ENCODE measurements around the gene MYLK2.

MYLK2 gene

GRCh38 chr20:31835977-31836852 is 17.1 kb downstream of the MYLK2 start:
- DNase-seq (ENCODE audit: low spot score), result peak; percentile 26

GRCh38 chr20:31836853-31837608 is 17.9 kb downstream of the MYLK2 start:
- DNase-seq (ENCODE audit: low spot score), result no peak

DNA sequence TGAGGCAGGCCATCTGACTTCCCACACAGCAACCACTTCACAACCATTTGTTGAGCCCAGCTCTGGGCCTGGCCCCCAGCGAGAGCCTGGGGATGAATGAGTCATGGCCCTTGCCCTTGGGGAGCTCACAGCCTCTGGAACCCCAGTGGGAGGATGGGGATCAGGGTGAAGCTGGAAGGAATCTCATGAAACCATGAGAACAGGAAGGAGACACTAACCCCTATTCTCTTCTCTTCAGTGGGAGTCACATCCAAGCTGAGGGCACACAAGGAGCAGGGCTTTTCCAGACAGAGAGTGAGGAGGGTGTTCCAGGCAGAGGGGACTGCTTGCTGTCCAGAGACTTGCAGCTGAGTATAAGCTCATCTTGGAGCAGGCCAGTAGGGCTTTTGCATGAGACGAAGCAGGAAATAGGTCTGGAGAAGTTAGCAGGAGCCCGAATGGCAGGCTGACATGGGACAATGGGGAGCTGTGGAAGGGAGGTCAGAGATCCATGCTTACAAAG is 18.8 kb downstream of the MYLK2 start:
- DNase-seq (ENCODE audit: low spot score), result no peak

- no peak for DNase-seq (ENCODE audit: low spot score)
Observed at GRCh38 chr20:31838646-31839292, 19.6 kb downstream of the MYLK2 start.

DNA sequence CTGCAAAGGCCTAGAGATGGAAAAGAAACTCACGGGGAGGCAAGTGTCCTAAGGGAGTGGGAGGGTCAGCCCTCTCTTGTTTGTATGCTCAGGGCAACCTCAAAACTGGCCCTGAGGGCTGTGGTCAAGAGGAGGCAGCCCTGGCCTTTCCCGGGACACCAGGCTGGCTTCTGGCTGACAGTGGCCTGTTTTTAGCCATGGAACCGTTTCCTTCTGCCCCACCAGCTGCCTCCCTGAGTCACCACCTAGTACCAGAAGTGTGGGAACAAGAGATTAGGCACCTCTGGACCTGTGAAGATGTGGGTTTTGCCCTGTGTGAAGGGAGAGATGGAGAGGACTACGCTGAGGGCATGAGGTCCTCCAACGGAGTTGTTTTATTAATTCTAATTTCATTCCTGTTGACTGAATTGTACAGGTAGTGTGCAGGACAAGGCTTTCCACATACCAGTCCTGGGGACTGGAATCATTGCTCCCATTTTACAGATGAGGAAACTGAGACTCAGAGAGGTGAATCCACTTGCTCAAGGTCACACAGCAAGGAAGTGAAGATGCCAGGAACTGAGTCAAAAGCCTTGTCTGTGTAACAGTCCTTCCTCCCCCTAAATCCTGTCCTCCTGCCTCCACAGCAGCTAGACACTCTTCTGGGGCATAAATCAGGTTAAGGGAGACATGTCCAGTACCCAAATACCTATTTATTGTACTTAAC is 20.8 kb downstream of the MYLK2 start:
- DNase-seq (ENCODE audit: low spot score), result no peak

- DNase-seq (ENCODE audit: low spot score), result no peak
Observed at GRCh38 chr20:31840906-31841816, 22.0 kb downstream of the MYLK2 start.

- no peak for DNase-seq (ENCODE audit: low spot score)
Observed at GRCh38 chr20:31841928-31842327, 22.8 kb downstream of the MYLK2 start.

- DNase-seq (ENCODE audit: low spot score), result no peak
Observed at GRCh38 chr20:31842471-31843157, 23.5 kb downstream of the MYLK2 start.

DNA sequence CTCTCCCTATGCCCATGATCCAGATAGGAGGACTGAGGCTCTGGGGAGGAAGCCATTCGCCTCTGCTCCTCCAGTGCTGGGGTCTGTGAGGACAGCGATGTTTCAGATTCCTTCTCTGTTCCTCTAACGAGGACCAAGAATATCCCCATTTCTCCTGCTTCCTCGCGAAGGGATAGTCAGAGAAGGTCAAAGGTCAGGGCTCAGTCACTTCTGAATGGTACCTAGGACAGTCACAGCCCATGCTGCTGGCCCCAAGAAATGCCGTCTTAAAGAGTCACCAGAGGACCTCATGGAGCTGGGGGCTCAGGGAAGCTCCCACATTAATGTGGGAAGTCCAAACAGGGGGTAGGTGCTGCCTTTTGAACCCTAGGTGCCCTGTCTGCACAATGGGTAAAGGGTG is 24.1 kb downstream of the MYLK2 start:
- no peak for DNase-seq (ENCODE audit: low spot score)

- DNase-seq (ENCODE audit: low spot score), result no peak
Observed at GRCh38 chr20:31843881-31844280, 24.7 kb downstream of the MYLK2 start.

DNA sequence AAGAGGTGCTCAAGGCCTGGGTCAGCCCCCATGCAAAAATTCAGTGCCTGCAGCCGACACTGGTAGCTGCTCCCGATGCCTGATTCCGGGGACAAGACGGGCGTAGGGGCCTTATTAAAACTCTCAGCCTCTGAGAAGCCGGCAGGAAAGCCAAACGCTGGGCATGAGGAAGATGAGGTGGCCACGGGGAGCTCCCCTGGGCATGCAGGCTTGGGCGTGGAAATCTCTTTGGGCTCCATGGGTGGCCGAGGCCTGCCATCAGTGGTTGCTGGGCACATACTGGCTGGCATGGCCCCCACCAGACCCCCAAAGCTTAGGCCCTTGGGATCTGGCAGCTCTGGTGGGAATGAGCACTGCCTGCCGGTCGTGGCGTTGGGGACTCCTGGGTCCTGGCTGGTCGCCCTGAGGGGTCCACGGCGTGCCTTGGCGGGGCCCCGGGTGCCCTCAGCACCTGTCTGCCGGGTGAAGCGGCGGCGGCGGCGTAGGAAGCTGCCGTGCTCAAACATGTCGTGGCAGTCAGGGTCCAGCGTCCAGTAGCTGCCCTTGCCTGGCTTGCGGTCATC is 25.7 kb downstream of the MYLK2 start:
- no peak for DNase-seq (ENCODE audit: low spot score)

GRCh38 chr20:31845300-31845863 is 26.2 kb downstream of the MYLK2 start, which contains the start of gene FOXS1:
Gene FOXS1, minus strand, starts transcription at chr20:31845604. Its CDS starts 62 bp downstream, at chr20:31845542.
- no peak for DNase-seq (ENCODE audit: low spot score)

DNA sequence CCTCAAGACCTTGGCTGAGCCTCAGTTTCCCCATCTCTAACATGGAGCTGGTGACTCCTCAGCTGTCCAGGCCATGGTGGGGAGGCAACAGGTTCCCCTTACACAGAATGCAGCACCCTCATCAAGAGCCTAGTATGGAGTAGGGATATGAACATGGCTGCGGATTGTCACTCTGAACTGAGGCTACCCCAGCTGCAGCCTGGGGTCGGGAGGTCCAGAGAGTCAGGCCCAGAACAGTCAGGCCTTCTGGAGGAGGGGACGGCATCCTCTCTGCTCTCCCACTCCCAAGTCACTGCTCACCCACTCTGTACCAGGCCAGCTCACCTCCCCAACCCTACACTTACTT is 27.6 kb downstream of the MYLK2 start:
- no peak for DNase-seq (ENCODE audit: low spot score)

- DNase-seq (ENCODE audit: low spot score), result no peak
Observed at GRCh38 chr20:31848088-31848999, 29.2 kb downstream of the MYLK2 start.

DNA sequence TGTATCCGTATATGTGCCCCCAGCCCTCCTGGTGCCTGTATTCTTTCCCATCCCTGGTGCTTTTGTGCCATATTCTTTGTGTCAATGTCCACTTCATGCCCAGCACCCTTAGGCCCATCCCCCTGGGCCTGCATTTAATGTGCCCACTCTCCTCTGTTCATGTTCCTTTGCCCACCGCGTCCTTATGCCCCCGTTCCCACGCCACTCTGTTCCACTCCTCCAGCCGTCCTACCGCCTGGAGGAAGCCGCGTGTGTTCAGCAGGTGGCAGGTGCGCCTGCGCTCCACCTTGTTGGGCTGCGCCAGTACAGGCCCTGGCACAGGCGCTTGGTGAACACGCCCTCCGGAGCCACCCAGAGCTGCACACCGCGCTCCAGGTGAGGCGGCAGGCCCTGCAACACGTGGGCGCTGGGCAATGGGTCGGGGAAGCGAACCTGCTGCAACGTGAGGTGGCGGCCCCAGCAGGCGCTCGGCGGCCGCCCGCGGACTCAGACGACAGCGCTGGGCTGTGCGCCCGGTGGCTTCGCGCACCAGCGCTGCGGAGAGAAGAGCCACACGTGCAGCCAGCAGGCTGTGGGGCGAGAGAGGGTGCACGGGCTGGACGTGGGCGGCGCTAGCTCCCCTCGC is 30.3 kb downstream of the MYLK2 start:
- DNase-seq (ENCODE audit: low spot score), result no peak

DNA sequence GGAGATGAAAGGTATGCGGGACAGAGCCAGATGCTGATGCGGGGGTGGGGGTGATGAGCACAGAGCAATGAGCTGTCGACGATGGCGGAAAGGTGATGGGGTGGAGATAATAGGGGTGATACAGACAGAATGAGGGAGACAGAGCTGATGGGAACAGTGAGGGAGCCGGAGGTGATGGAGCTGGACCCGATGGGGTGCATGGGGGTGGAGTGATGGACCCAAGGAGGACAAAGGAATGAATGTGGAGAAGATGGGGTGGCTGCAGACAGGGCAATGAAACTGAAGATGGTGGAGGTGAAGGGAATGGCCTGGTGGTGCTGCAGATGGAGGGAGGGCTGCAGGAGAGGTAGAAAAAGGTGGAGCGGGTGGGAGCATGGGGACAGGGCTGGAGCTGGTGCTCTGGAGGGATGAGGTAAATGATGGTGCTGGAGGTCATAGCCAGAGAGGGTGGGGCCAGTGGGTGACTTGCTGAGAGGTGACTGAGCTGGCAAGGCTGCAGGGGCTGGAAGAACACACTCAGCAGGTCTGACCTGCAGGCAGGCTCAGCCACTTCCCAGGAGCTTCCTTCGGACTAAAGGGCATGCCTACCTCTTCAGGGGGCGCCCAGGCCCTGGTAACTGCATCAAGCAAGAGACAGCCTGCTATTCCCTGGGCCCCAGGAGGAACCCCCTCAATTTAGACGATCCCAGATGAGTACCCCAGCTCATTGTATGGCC is 32.2 kb downstream of the MYLK2 start:
- DNase-seq (ENCODE audit: low spot score), result no peak

- no peak for DNase-seq (ENCODE audit: low spot score)
Observed at GRCh38 chr20:31853481-31853880, 34.3 kb downstream of the MYLK2 start.

Data from CD4-positive, alpha-beta T cell treated with Interleukin-15 for 4 hours (primary cell).